GM06990 (cell line): ENCODE measurements around the gene SHH.

Source experiments
- DNase-seq: peaks from one replicate; pipeline ENCODE4 v3.0.0-alpha.2; 2011; ENCODE audit not compliant: insufficient read length; ENCODE audit errors: extremely low read depth
- H3K27me3 ChIP-seq: replicated peaks from 2 replicates; pipeline ENCODE4 v1.6.0; 2011; ENCODE audit warnings: low read length; ENCODE audit not compliant: control insufficient read depth, insufficient read depth
- H3K36me3 ChIP-seq: 2 replicates; pipeline ENCODE4 v1.5.1; 2011; ENCODE audit warnings: low read length; ENCODE audit not compliant: control insufficient read depth, insufficient read depth
- H3K4me3 ChIP-seq: replicated peaks from 2 replicates; pipeline ENCODE4 v1.5.1; 2011; ENCODE audit warnings: low read depth, mild to moderate bottlenecking, control low read depth, low read length
- CTCF ChIP-seq: IDR thresholded peaks from 2 replicates; pipeline ENCODE4 v1.5.1; 2011; ENCODE audit warnings: low read length, control low read depth, mild to moderate bottlenecking, inconsistent platforms; ENCODE audit not compliant: insufficient read depth, poor library complexity, severe bottlenecking

Gene SHH

GRCh38 chr7:155774947-155775346, 37.3 kb downstream of the SHH start:
- Histone ChIP-seq H3K36me3 (peaks cover 36% of the 10 kb centered on the region), H3K4me3 (no peak overlapping the region), H3K27me3 (no peaks in the 10 kb centered on the region)
- DNase-seq: no peak
- TF ChIP-seq CTCF: no peak

GRCh38 chr7:155773531-155773930, 38.7 kb downstream of the SHH start:
- no peak for DNase-seq
- H3K36me3 ChIP-seq: peaks cover 43% of the 10 kb centered on the region
- TF ChIP-seq CTCF: no peak
- H3K4me3 ChIP-seq: no peak overlapping the region
- no peaks in the 10 kb centered on the region for H3K27me3 ChIP-seq

- no peak for DNase-seq
- Histone ChIP-seq H3K4me3 (no peak overlapping the region), H3K27me3 (no peaks in the 10 kb centered on the region), H3K36me3 (peaks cover 34% of the 10 kb centered on the region)
- no peak for TF ChIP-seq CTCF
Observed at GRCh38 chr7:155770241-155770640, 42.0 kb downstream of the SHH start.

GRCh38 chr7:155769701-155770100, 42.6 kb downstream of the SHH start:
- H3K36me3 ChIP-seq: peaks cover 31% of the 10 kb centered on the region
- H3K27me3 ChIP-seq: no peaks in the 10 kb centered on the region
- TF ChIP-seq CTCF: no peak
- H3K4me3 ChIP-seq: no peak overlapping the region
- DNase-seq: no peak

GRCh38 chr7:155766966-155767916, 45.0 kb downstream of the SHH start:
- H3K4me3 ChIP-seq: no peak overlapping the region
- no peak for TF ChIP-seq CTCF
- no peak for DNase-seq
- no peaks in the 10 kb centered on the region for H3K27me3 ChIP-seq
- H3K36me3 ChIP-seq: peaks cover 33% of the 10 kb centered on the region
